Activated CD4-positive, alpha-beta memory T cell treated with anti-CD3 and anti-CD28 coated beads for 36 hours (primary cell): ENCODE data around the gene PTS. TPM values are rescaled to one million over a fixed set of nuclear protein-coding genes. Genes with fewer than 3 reads are reported as not detected.

Experiments
- CTCF ChIA-PET: fragments of 350-600 bp; sonication (Branson Sonifier 250); formaldehyde crosslinking; loops from one replicate; lab custom pipeline; 2021; ENCODE audit warnings: antibody characterized with exemption, inconsistent platforms; lab: Charles Lee
- POLR2A ChIA-PET: fragments of 350-600 bp; sonication (Branson Sonifier 250); formaldehyde crosslinking; loops from one replicate; lab custom pipeline; 2021; ENCODE audit warnings: antibody characterized with exemption; lab: Charles Lee
- DNase-seq: peaks from one replicate; pipeline ENCODE4 v3.0.0-alpha.2; 2020
- H3K27ac Mint-ChIP-seq: one replicate; pipeline ENCODE4 v1.8.0; 2021; ENCODE audit warnings: mixed read lengths
- H3K27me3 Mint-ChIP-seq: one replicate; pipeline ENCODE4 v1.8.0; 2021; ENCODE audit warnings: mixed read lengths
- H3K36me3 Mint-ChIP-seq: one replicate; pipeline ENCODE4 v1.8.0; 2021; ENCODE audit warnings: mixed read lengths
- H3K4me1 Mint-ChIP-seq: one replicate; pipeline ENCODE4 v1.8.0; 2021; ENCODE audit warnings: low read depth, mixed read lengths
- H3K4me3 Mint-ChIP-seq: one replicate; pipeline ENCODE4 v1.8.0; 2021; ENCODE audit warnings: mild to moderate bottlenecking, mixed read lengths
- H3K9me3 Mint-ChIP-seq: one replicate; pipeline ENCODE4 v1.8.0; 2021; ENCODE audit warnings: mixed read lengths
- intact Hi-C: fragments of 100-400 bp; cut with micrococcal nuclease; formaldehyde crosslinking; loops from one replicate; pipeline ENCODE4 v1.15.1; 2023
- total RNA-seq, 2 experiments: library from RNA; stranded (reverse); gene quantifications; one replicate each; pipeline ENCODE4 v1.2.3, GENCODE V29; 2021

Gene PTS
- total RNA-seq, 2 experiments from 2014 or later = 28.1 to 28.5 TPM

- H3K36me3 Mint-ChIP-seq = no peaks in the 10 kb centered on the region
- no peak overlapping the region for H3K4me3 Mint-ChIP-seq
- intact Hi-C loops = no loop called here
- no peaks in the 10 kb centered on the region for H3K27me3 Mint-ChIP-seq
- no peak for DNase-seq
- CTCF ChIA-PET = interaction anchor here (1.5 kb wide), 1 partner anchor 86 kb away, joined by 5 read pairs; no protein-coding TSS in a partner anchor
- H3K9me3 Mint-ChIP-seq = no peaks in the 10 kb centered on the region
- no peak overlapping the region for H3K27ac Mint-ChIP-seq
- POLR2A ChIA-PET = no interaction called here
- H3K4me1 Mint-ChIP-seq = no peaks in the 10 kb centered on the region
Measured at GRCh38 chr11:112200252-112200651, 26.0 kb upstream of the PTS start.

- CTCF ChIA-PET = no interaction called here
Measured at GRCh38 chr11:112206071-112206470, 20.2 kb upstream of the PTS start.

GRCh38 chr11:112210890-112211289 is 15.3 kb upstream of the PTS start:
- no peak overlapping the region for H3K4me3 Mint-ChIP-seq
- H3K9me3 Mint-ChIP-seq = no peaks in the 10 kb centered on the region

More at GRCh38 chr11:112206071-112206470, 20.2 kb upstream of the PTS start:
- Mint-ChIP-seq H3K27me3 (no peaks in the 10 kb centered on the region), H3K4me3 (no peak overlapping the region), H3K9me3 (no peaks in the 10 kb centered on the region), H3K4me1 (no peaks in the 10 kb centered on the region), H3K36me3 (no peaks in the 10 kb centered on the region), H3K27ac (no peak overlapping the region)
- POLR2A ChIA-PET = no interaction called here
- intact Hi-C loops = no loop called here
- no peak for DNase-seq

GRCh38 chr11:112211536-112211935 is 14.7 kb upstream of the PTS start:
- peaks cover 2% of the 10 kb centered on the region for H3K4me1 Mint-ChIP-seq
- ChIA-PET CTCF (no interaction called here), POLR2A (no interaction called here)
- no peak for DNase-seq
- no peaks in the 10 kb centered on the region for H3K36me3 Mint-ChIP-seq
- peaks cover 2% of the 10 kb centered on the region for H3K27me3 Mint-ChIP-seq
- H3K4me3 Mint-ChIP-seq = no peak overlapping the region
- intact Hi-C loops = loop anchor here (10.0 kb wide), 1 partner anchor 343 kb away; no protein-coding TSS in a partner anchor
- no peaks in the 10 kb centered on the region for H3K9me3 Mint-ChIP-seq
- no peak overlapping the region for H3K27ac Mint-ChIP-seq

More at GRCh38 chr11:112210890-112211289, 15.3 kb upstream of the PTS start:
- Mint-ChIP-seq H3K4me1 (peaks cover 2% of the 10 kb centered on the region), H3K36me3 (no peaks in the 10 kb centered on the region), H3K27ac (no peak overlapping the region), H3K27me3 (peaks cover 2% of the 10 kb centered on the region)
- CTCF ChIA-PET = no interaction called here
- intact Hi-C loops = loop anchor here (10.0 kb wide), 1 partner anchor 344 kb away; no protein-coding TSS in a partner anchor
- POLR2A ChIA-PET = no interaction called here
- no peak for DNase-seq

GRCh38 chr11:112212290-112212689 is 13.9 kb upstream of the PTS start:
- no peak overlapping the region for H3K4me3 Mint-ChIP-seq
- CTCF ChIA-PET = no interaction called here
- peaks cover 2% of the 10 kb centered on the region for H3K27me3 Mint-ChIP-seq
- H3K27ac Mint-ChIP-seq = no peak overlapping the region
- DNase-seq = no peak
- POLR2A ChIA-PET = no interaction called here
- no peaks in the 10 kb centered on the region for H3K36me3 Mint-ChIP-seq
- H3K9me3 Mint-ChIP-seq = no peaks in the 10 kb centered on the region
- peaks cover 2% of the 10 kb centered on the region for H3K4me1 Mint-ChIP-seq
- intact Hi-C loops = loop anchor here (10.0 kb wide), 1 partner anchor 343 kb away; no protein-coding TSS in a partner anchor

- no peak for DNase-seq
- no peak overlapping the region for H3K27ac Mint-ChIP-seq
- intact Hi-C loops = loop anchor here (10.0 kb wide), 1 partner anchor 342 kb away; no protein-coding TSS in a partner anchor
- CTCF ChIA-PET = interaction anchor here (0.6 kb wide), 1 partner anchor 100 kb away, joined by 4 read pairs; no protein-coding TSS in a partner anchor
- no peak overlapping the region for H3K4me3 Mint-ChIP-seq
- no peaks in the 10 kb centered on the region for H3K9me3 Mint-ChIP-seq
- POLR2A ChIA-PET = no interaction called here
- H3K27me3 Mint-ChIP-seq = peaks cover 2% of the 10 kb centered on the region
- H3K36me3 Mint-ChIP-seq = no peaks in the 10 kb centered on the region
- H3K4me1 Mint-ChIP-seq = peaks cover 2% of the 10 kb centered on the region
Measured at GRCh38 chr11:112212710-112213109, 13.5 kb upstream of the PTS start.

GRCh38 chr11:112213753-112214152 is 12.5 kb upstream of the PTS start:
- intact Hi-C loops = loop anchor here (10.0 kb wide), 1 partner anchor 341 kb away; no protein-coding TSS in a partner anchor
- ChIA-PET POLR2A (no interaction called here), CTCF (interaction anchor here (11.9 kb wide), 1 partner anchor 67 kb away, joined by 238 read pairs; no protein-coding TSS in a partner anchor)
- Mint-ChIP-seq H3K27me3 (peaks cover 2% of the 10 kb centered on the region), H3K4me1 (peaks cover 2% of the 10 kb centered on the region), H3K27ac (no peak overlapping the region), H3K9me3 (no peaks in the 10 kb centered on the region), H3K36me3 (no peaks in the 10 kb centered on the region), H3K4me3 (no peak overlapping the region)
- no peak for DNase-seq

- Mint-ChIP-seq H3K27me3 (peaks cover 2% of the 10 kb centered on the region), H3K4me1 (peaks cover 2% of the 10 kb centered on the region), H3K36me3 (no peaks in the 10 kb centered on the region), H3K9me3 (no peaks in the 10 kb centered on the region), H3K27ac (no peak overlapping the region), H3K4me3 (no peak overlapping the region)
- POLR2A ChIA-PET = no interaction called here
- CTCF ChIA-PET = interaction anchor here (1.2 to 11.9 kb wide), 2 partner anchors 65 to 340 kb away, joined by 4 to 238 read pairs; no protein-coding TSS in a partner anchor
- intact Hi-C loops = loop anchor here (10.0 kb wide), 1 partner anchor 339 kb away; no protein-coding TSS in a partner anchor
- no peak for DNase-seq
Measured at GRCh38 chr11:112215621-112216020, 10.6 kb upstream of the PTS start.

GRCh38 chr11:112216561-112217105 is 9.6 kb upstream of the PTS start:
- no peak for DNase-seq
- POLR2A ChIA-PET = no interaction called here
- H3K4me1 Mint-ChIP-seq = peaks cover 1% of the 10 kb centered on the region
- H3K27me3 Mint-ChIP-seq = peaks cover 2% of the 10 kb centered on the region
- CTCF ChIA-PET = interaction anchor here (1.2 to 11.9 kb wide), 3 partner anchors 64 to 339 kb away, joined by 4 to 238 read pairs (median 12); no protein-coding TSS in a partner anchor
- intact Hi-C loops = loop anchor here (10.0 kb wide), 1 partner anchor 338 kb away; no protein-coding TSS in a partner anchor
- no peaks in the 10 kb centered on the region for H3K36me3 Mint-ChIP-seq
- no peaks in the 10 kb centered on the region for H3K9me3 Mint-ChIP-seq
- no peak overlapping the region for H3K4me3 Mint-ChIP-seq
- H3K27ac Mint-ChIP-seq = no peak overlapping the region

- H3K27me3 Mint-ChIP-seq = no peaks in the 10 kb centered on the region
Measured at GRCh38 chr11:112219476-112220232, 6.6 kb upstream of the PTS start.

GRCh38 chr11:112221274-112221835 is 4.9 kb upstream of the PTS start:
- ChIA-PET POLR2A (no interaction called here), CTCF (interaction anchor here (0.6 to 11.9 kb wide), 9 partner anchors 24 to 1068 kb away, joined by 3 to 238 read pairs (median 3); no protein-coding TSS in a partner anchor)
- H3K27me3 Mint-ChIP-seq = no peaks in the 10 kb centered on the region
- no peaks in the 10 kb centered on the region for H3K4me1 Mint-ChIP-seq
- H3K4me3 Mint-ChIP-seq = no peak overlapping the region
- intact Hi-C loops = loop anchor here (10.0 kb wide), 1 partner anchor 1063 kb away; no protein-coding TSS in a partner anchor
- H3K9me3 Mint-ChIP-seq = no peaks in the 10 kb centered on the region
- no peak overlapping the region for H3K27ac Mint-ChIP-seq
- no peak for DNase-seq
- H3K36me3 Mint-ChIP-seq = no peaks in the 10 kb centered on the region

More at GRCh38 chr11:112219476-112220232, 6.6 kb upstream of the PTS start:
- no peak overlapping the region for H3K27ac Mint-ChIP-seq
- intact Hi-C loops = loop anchor here (1.0 to 10.0 kb wide), 4 partner anchors 61 to 1065 kb away; no protein-coding TSS in a partner anchor
- no peaks in the 10 kb centered on the region for H3K9me3 Mint-ChIP-seq
- H3K4me3 Mint-ChIP-seq = no peak overlapping the region
- ChIA-PET CTCF (interaction anchor here (0.6 to 11.9 kb wide), 20 partner anchors 10 to 1069 kb away, joined by 3 to 238 read pairs (median 4); partner anchors contain the start of gene BCO2), POLR2A (no interaction called here)
- peak; percentile 25 for DNase-seq
- H3K4me1 Mint-ChIP-seq = no peaks in the 10 kb centered on the region
- no peaks in the 10 kb centered on the region for H3K36me3 Mint-ChIP-seq
